Measurements from ENCODE around the gene TSGA10IP. TPM values are rescaled to one million over a fixed set of nuclear protein-coding genes. Genes with fewer than 3 reads are reported as not detected.

TSGA10IP gene
- total RNA-seq, 1 donor, result not detected

- no peak overlapping the region for H3K4me3 ChIP-seq (ENCODE audit: insufficient read depth, low read length)
- no peaks in the 10 kb centered on the region for H3K9me3 ChIP-seq (ENCODE audit: low read depth, low read length)
- no peaks in the 10 kb centered on the region for H3K27me3 ChIP-seq (ENCODE audit: insufficient read depth, low read length)
- H3K27ac ChIP-seq (ENCODE audit: low read depth, low read length), result no peak overlapping the region
- H3K36me3 ChIP-seq (ENCODE audit: insufficient read depth, low read length), result peaks cover 76% of the 10 kb centered on the region
- peak; percentile 35 for DNase-seq (ENCODE audit: insufficient read length, low spot score, missing footprints)
- no peak overlapping the region for H2AFZ ChIP-seq (ENCODE audit: low read length)
- H4K20me1 ChIP-seq (ENCODE audit: insufficient read depth, low read length), result peaks cover 12% of the 10 kb centered on the region
- H3K4me2 ChIP-seq (ENCODE audit: insufficient read depth, low read length), result no peak overlapping the region
- peaks cover 38% of the 10 kb centered on the region for H3K79me2 ChIP-seq (ENCODE audit: insufficient read depth, low read length)
- TF ChIP-seq, protein P1, sequence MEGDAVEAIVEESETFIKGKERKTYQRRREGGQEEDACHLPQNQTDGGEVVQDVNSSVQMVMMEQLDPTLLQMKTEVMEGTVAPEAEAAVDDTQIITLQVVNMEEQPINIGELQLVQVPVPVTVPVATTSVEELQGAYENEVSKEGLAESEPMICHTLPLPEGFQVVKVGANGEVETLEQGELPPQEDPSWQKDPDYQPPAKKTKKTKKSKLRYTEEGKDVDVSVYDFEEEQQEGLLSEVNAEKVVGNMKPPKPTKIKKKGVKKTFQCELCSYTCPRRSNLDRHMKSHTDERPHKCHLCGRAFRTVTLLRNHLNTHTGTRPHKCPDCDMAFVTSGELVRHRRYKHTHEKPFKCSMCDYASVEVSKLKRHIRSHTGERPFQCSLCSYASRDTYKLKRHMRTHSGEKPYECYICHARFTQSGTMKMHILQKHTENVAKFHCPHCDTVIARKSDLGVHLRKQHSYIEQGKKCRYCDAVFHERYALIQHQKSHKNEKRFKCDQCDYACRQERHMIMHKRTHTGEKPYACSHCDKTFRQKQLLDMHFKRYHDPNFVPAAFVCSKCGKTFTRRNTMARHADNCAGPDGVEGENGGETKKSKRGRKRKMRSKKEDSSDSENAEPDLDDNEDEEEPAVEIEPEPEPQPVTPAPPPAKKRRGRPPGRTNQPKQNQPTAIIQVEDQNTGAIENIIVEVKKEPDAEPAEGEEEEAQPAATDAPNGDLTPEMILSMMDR (IDR thresholded peaks at IDR 0.05; ENCODE audit: extremely low read depth, low read depth, low read length), result no peak
- H3K4me1 ChIP-seq (ENCODE audit: insufficient read depth, low read length), result peaks cover under 1% of the 10 kb centered on the region
Observed at GRCh38 chr11:65968600-65969482, 23.6 kb downstream of the TSGA10IP start.

- H3K9me3 ChIP-seq (ENCODE audit: low read depth, low read length), result no peaks in the 10 kb centered on the region
- H3K79me2 ChIP-seq (ENCODE audit: insufficient read depth, low read length), result peaks cover 14% of the 10 kb centered on the region
- no peak overlapping the region for H3K27ac ChIP-seq (ENCODE audit: low read depth, low read length)
- H3K36me3 ChIP-seq (ENCODE audit: insufficient read depth, low read length), result peaks cover 63% of the 10 kb centered on the region
- no peak overlapping the region for H2AFZ ChIP-seq (ENCODE audit: low read length)
- H3K4me2 ChIP-seq (ENCODE audit: insufficient read depth, low read length), result no peak overlapping the region
- no peak overlapping the region for H3K4me3 ChIP-seq (ENCODE audit: insufficient read depth, low read length)
- H3K4me1 ChIP-seq (ENCODE audit: insufficient read depth, low read length), result no peaks in the 10 kb centered on the region
- DNase-seq (ENCODE audit: insufficient read length, low spot score, missing footprints), result no peak
- TF ChIP-seq, protein P1 (IDR thresholded peaks at IDR 0.05; ENCODE audit: extremely low read depth, low read depth, low read length), result no peak
- H3K27me3 ChIP-seq (ENCODE audit: insufficient read depth, low read length), result no peaks in the 10 kb centered on the region
- H4K20me1 ChIP-seq (ENCODE audit: insufficient read depth, low read length), result peaks cover 8% of the 10 kb centered on the region
Observed at GRCh38 chr11:65972116-65972515, 26.8 kb downstream of the TSGA10IP start.

DNA sequence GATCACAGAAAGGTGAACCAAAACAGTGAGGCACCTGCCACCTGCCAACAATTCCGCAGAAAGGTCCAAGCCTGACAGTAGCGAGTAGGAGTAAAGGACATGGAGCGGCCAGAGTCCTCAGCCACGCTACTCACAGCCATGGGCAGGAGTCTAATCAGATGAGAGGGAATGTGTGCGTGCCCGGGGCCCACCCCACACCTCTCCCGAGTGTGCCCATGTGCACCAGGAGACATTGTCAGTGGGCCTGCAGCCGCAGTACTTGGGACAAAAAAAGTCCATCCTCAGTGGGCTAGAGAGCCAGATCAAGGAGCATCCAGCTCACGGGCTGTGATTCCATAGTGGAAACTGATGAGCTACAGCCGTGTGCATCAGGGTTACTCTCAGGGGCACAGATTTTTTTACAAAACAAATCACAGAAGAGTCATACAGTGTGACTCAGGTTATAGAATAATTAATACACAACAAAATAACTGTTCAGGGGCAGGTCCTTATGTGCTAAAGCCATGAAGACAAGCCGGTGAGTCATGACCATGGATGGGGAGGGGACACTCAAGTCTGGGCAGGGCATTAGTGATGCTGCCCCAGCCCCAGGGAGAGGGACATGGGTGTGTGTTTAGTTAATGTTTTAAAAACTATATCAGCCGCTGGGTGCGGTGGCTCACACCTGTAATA lies 28.3 kb downstream of the TSGA10IP start:
- Histone ChIP-seq H3K27ac (ENCODE audit: low read depth, low read length) (no peak overlapping the region), H4K20me1 (ENCODE audit: insufficient read depth, low read length) (peaks cover 4% of the 10 kb centered on the region), H3K36me3 (ENCODE audit: insufficient read depth, low read length) (peaks cover 69% of the 10 kb centered on the region), H3K79me2 (ENCODE audit: insufficient read depth, low read length) (peaks cover 8% of the 10 kb centered on the region), H3K9me3 (ENCODE audit: low read depth, low read length) (no peaks in the 10 kb centered on the region), H3K4me3 (ENCODE audit: insufficient read depth, low read length) (no peak overlapping the region), H3K4me2 (ENCODE audit: insufficient read depth, low read length) (no peak overlapping the region), H3K4me1 (ENCODE audit: insufficient read depth, low read length) (no peaks in the 10 kb centered on the region), H2AFZ (ENCODE audit: low read length) (no peak overlapping the region), H3K27me3 (ENCODE audit: insufficient read depth, low read length) (no peaks in the 10 kb centered on the region)
- DNase-seq (ENCODE audit: insufficient read length, low spot score, missing footprints), result peak; percentile 93
- TF ChIP-seq, protein P1 (IDR thresholded peaks at IDR 0.05; ENCODE audit: extremely low read depth, low read depth, low read length), result no peak

DNA sequence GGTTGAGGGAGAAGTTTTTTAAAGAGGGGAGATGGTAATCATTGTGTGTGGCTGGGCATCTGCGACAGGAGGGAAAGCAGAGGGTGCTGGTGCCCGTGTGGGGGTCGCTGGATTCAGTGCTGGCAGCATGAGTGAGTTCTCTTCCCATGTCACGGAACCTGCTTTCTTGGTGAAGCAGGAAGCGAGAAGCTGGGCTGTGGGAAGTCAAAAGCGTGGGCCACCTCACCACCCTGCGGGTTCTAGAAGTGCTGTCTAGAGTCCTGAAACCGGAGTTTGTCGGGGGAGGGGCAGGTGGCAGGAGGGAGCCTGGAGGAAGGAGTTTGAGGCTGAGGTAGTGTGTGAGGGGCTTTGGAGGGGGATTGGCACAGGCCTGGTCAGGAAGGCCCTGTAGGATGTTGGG lies 30.5 kb downstream of the TSGA10IP start:
- no peak overlapping the region for H3K4me2 ChIP-seq (ENCODE audit: insufficient read depth, low read length)
- H3K36me3 ChIP-seq (ENCODE audit: insufficient read depth, low read length), result peaks cover 64% of the 10 kb centered on the region
- no peaks in the 10 kb centered on the region for H3K9me3 ChIP-seq (ENCODE audit: low read depth, low read length)
- no peaks in the 10 kb centered on the region for H4K20me1 ChIP-seq (ENCODE audit: insufficient read depth, low read length)
- no peak overlapping the region for H3K4me3 ChIP-seq (ENCODE audit: insufficient read depth, low read length)
- TF ChIP-seq, protein P1 (IDR thresholded peaks at IDR 0.05; ENCODE audit: extremely low read depth, low read depth, low read length), result no peak
- no peaks in the 10 kb centered on the region for H3K27me3 ChIP-seq (ENCODE audit: insufficient read depth, low read length)
- H2AFZ ChIP-seq (ENCODE audit: low read length), result no peak overlapping the region
- H3K79me2 ChIP-seq (ENCODE audit: insufficient read depth, low read length), result no peaks in the 10 kb centered on the region
- DNase-seq (ENCODE audit: insufficient read length, low spot score, missing footprints), result no peak
- no peak overlapping the region for H3K27ac ChIP-seq (ENCODE audit: low read depth, low read length)
- no peaks in the 10 kb centered on the region for H3K4me1 ChIP-seq (ENCODE audit: insufficient read depth, low read length)

All from osteoblast (primary cell).